GM21825 (cell line): ENCODE measurements around the gene ADRM1.

Experiments
- ATAC-seq: cut with Tn5 transposase; IDR thresholded peaks from one replicate; pipeline ENCODE4 v1.9.1; 2021; ENCODE audit warnings: mild to moderate bottlenecking, moderate library complexity; ENCODE audit not compliant: unreplicated experiment

The ADRM1 gene

GRCh38 chr20:62280303-62280702, 22.5 kb upstream of the ADRM1 start:
- ATAC-seq: no peak

DNA sequence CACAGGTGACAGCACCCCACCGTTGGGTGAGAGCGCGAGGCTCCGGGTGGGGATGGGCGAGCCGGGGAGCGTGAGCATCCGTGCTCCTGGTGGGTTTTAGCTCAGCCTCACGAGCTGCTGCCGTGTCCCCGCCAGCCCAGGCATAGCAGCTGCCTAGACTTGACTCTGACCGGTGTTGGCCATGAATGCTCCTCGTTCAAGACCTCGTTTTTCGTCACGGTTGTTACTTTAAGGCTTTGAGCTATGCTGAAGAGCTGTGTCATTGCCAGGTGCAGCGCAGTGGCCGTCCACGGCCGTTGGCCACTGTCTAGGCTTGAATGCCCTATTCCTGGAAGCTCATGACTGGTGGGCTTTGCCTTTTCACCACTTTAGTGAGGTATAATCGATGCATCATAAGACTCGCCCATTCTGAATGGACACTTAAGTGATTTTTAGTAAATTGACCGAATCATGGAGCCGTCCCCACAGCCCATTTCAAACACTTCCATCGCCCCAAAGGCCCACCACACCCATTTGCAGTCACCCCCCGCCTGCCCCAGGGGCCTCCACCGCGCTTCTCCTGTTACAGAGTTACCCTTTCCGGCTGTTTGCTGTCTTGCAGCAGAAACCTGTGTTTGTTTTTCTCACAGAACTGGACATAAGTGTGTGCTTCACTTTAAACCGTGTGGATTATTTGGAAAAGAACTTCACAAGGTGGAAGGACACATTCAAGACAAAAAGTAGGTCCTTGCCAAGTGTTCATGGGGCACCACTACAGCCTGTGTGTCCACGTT, 21.4 kb upstream of the ADRM1 start:
- ATAC-seq: no peak

GRCh38 chr20:62282103-62282502, 20.7 kb upstream of the ADRM1 start:
- no peak for ATAC-seq

DNA sequence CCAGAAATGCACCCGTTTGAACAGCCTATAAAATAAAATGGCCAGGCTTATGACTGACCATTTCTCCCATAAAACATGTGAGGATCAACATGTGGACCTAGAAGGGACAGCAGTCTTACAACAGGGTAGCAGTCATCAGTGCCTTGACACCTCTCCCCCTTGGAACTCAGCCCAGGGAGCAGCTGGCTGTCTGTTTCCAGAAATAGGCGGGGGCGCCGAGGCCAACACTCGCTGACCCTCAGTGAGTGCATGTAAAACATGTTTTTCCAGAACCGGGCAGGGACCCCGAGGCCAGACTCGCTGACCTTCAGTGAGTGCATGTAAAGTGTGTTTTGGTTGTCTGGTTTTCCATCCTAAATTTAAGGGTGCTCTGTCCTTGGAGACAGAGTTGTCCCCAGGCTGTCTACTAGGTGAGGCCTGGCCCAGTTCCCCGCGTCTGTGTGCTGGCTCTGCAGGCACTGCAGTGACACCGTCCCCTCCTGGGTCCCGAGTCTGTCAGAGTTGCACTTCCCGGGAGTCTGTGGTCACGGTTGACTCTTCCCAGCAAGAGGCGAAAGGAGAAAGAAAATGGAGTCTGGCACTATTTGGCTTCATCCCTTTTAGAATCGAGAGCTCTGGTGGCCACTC, 19.8 kb upstream of the ADRM1 start:
- no peak for ATAC-seq

DNA sequence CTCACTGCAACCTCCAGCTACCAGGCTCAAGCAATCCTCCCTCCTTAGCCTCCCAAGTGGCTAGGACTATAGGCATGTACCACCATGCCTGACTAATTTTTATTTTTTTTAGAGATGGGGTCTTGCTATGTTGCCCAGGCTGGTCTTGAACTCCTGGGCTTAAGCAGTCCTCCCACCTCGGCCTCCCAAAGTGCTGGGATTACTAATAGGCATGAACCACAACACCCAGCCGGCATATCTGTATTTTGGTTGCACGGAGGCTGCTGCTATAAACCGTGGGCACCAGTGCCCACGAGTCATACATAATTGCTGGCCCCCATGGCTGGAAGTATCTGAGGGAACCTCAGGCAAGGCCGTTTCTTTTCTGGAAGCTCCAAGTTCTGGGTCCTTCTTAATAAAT, 18.3 kb upstream of the ADRM1 start:
- no peak for ATAC-seq

GRCh38 chr20:62285151-62285550, 17.6 kb upstream of the ADRM1 start:
- ATAC-seq: no peak

DNA sequence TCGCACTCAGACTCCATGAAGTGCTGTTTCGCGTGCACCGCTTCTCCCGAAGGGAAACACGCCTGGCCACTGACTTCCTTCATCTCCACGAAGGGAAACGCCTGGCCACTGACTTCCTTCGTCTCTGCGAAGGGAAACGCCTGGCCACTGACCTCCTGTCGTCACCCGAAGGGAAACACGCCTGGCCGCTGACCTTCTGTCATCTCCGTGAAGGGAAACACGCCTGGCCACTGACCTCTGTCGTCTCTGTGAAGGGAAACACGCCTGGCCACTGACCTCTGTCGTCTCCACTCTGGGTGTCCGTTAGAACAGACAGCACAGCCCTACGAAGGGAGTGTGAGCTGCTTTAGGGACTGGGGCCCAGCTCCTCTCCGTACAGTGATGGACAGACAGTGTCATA, 17.1 kb upstream of the ADRM1 start:
- ATAC-seq: no peak

DNA sequence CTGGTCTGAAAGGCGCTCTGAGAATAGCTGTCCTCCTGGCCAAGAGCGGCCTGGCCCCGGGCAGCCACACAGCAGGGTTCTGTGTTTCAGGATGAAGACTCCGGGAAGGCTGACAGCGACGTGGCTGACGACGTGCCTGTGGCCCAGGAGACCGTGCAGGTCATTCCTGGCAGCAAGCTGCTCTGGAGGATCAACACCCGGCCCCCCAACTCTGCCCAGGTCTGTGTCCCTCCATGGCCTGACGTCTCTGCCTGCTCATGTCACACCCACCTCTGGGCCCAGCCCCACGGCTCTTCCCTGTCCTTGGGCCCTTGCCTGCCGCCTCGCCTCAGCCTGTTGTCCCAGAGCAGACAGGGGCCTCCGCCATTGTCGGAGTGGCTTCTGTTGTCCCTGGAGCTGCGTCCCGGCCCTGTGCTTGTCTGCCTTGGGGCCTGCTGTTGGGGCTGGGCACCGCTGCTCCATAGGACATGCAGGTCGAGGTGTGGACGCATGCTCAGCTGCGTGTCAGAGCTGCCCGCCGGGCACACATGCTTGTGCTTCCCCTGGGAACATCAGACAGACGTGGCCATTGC, 16.2 kb upstream of the ADRM1 start:
- ATAC-seq: no peak

GRCh38 chr20:62287129-62287528, 15.7 kb upstream of the ADRM1 start:
- no peak for ATAC-seq

DNA sequence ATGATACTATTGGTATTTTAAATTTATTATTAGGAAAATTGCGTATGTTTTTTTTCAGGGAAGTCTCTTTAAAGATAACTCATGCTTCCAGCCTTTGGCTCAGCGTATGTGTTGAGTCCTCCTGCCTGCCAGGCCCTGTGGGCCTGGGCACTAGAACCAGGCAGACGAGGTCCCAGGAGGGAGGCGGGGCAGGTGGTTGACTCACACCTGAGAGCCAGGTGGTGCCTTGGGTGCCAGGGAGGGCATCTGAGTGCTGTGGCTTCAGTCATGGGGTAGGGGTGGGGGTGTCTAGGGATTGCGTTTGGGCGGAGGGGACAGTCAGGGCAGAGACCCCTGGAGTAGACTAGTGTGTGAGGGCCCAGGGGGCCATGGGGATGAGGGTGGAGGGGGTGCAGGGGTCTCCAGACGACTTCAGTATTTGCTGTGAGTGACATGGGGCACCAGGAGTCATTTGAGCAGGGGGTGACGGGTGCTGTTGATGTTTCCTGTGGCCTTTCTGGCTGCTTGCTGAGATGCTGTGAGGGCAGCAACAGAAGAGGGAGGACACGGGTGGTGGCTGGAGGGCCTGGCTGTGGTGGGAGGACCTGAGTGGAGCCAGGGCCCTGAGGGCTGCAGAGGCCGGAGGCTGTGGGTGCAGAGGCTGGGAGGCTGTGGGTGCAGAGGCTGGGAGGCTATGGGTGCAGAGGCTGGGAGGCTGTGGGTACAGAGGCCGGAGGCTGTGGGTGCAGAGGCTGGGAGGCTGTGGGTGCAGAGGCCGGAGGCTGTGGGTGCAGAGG, 14.8 kb upstream of the ADRM1 start:
- ATAC-seq: no peak

DNA sequence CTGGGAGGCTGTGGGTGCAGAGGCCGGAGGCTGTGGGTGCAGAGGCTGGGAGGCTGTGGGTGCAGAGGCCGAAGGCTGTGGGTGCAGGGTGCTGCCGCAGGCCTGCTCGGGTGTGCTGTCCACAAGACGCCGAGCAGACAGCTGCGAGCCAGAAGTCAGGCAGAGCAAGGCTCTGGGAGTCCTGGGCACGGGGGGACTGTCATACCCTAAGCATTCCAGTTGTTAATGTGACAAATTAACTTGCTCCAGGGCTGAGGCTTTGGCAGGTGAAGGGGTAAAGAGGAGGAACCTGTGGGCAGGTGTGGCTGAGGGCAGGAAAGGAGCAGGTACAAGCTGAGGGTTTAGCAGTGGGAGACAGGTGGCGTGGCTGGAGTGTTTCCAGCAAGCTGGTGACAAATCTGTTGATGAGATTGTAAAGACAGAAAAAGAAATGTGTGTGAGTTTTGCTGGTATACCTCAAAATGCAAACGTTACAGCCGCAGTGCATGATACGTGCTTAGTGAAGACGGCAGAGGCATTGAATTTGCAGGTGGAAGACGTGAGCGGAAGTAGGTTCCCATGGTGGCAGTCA, 14.2 kb upstream of the ADRM1 start:
- no peak for ATAC-seq

- no peak for ATAC-seq
These were observed 13.7 kb upstream of the ADRM1 start for GRCh38 chr20:62289131-62289530.

GRCh38 chr20:62289898-62290297, 12.9 kb upstream of the ADRM1 start:
- ATAC-seq: no peak

GRCh38 chr20:62291251-62292066, 11.3 kb upstream of the ADRM1 start:
- no peak for ATAC-seq

DNA sequence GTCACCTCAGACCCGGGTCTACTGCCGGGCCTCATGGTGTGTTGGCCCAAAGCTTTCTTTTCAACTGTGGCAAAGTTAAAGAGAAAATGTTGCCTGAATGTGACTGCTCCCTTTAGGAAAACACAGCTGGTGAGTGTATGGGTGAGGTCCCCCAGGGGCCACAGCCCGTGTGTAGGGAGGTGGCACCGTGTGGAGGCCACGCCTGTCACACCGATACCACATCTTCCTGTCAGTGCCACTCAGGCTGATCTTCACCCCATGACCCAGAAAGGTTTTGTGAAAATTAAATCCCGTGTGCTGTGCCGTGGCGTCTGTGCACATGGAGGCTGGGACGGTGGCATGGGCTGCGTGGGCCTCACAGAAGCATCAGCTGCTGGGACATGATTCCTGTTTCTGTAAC, 10.7 kb upstream of the ADRM1 start:
- ATAC-seq: no peak

GRCh38 chr20:62293111-62293784, 9.5 kb upstream of the ADRM1 start:
- ATAC-seq: no peak

GRCh38 chr20:62293946-62294345, 8.9 kb upstream of the ADRM1 start:
- no peak for ATAC-seq

DNA sequence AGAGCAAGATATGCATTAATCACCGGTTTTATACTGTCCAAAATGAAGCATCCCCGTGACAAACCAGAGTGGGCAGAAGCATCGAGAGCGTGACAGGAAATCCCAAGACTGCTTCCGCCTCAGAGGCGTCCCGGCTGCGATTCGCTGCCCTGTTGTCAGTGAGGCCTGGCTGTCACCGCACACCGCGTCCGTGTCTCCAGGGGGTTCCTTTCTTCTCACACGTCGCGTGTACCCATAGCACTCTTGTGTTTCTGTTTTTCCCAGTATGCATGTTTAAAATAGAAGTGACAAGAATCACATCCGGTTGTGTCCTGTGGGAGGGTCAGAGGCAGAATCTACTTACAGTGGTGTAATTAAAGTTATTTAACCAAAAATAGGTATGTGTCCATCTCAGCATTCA, 8.3 kb upstream of the ADRM1 start:
- ATAC-seq: no peak

GRCh38 chr20:62296724-62297448, 5.9 kb upstream of the ADRM1 start:
- no peak for ATAC-seq
